SK-N-MC (cell line): ENCODE results near the gene COA8.

ENCODE experiments used
- EZH2 ChIP-seq: fragments of 200-600 bp; sonication (generic); IDR thresholded peaks from one replicate; pipeline ENCODE4 v1.6.1; 2017; ENCODE audit warnings: antibody characterized with exemption
- FOXP2 ChIP-seq: optimal IDR thresholded peaks from 2 replicates; pipeline ENCODE3; 2011; ENCODE audit warnings: mild to moderate bottlenecking, moderate library complexity; ENCODE audit not compliant: insufficient read depth; ENCODE audit errors: extremely low read length, control extremely low read depth
- POLR2AphosphoS5 ChIP-seq: IDR thresholded peaks from 2 replicates; pipeline ENCODE4 v1.6.1; 2012; ENCODE audit warnings: mild to moderate bottlenecking, low read depth, low read length, borderline replicate concordance

- TF ChIP-seq POLR2AphosphoS5 (no peak), EZH2 (no peak), FOXP2 (no peak)
Measured at GRCh38 chr14:103555559-103556337, 7.0 kb upstream of the COA8 start.
